Measurements from ENCODE around the gene TPRKB. TPM values are rescaled to one million over a fixed set of nuclear protein-coding genes. Genes with fewer than 3 reads are reported as not detected.
"Not testable (repeated sequence)": the region's sequence is repeated elsewhere in the genome, so short reads cannot be mapped to it uniquely, and the experiment has no call there.

The TPRKB gene
- total and polyA plus RNA-seq, 2 donors (not counting 1 experiment from before 2014, with no cell fraction given): 24.3 to 31.2 TPM

DNA sequence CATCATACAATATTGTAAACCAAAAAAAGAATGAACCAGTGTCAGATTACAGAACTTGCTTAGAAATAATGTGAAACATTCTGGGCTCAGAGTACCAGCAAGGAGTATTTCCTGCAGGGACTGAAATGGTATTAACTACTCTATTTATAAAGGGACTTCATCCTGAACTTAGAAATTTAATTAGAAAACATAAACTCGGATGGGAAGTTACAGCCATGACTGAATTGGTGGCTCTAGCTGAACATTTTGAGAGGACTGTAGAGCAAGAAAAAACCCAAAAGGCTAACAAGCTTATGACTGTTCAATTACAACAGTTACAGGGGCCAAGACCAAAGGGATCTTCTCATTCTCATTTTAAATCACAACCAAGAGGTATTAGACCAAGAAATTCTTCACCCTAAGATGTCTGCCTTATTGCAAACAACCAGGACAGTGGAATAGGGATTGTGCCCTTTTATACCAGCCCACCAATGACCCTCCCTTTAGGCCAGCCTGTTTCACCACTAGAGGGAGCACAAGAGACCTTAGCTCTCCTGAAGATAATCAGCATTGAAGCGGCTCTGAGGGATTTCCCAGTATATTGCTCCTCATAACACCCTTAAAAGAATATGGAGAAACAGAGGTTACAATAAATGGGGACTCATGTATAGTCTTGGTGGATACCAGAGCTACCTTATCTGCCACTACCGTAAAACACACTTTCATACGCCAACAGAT, 46.6 kb downstream of the TPRKB start:
- H3K4me3 Mint-ChIP-seq; H3K27ac ChIP-seq (ENCODE audit: low read length in 2 of 2); H3K4me1 ChIP-seq (ENCODE audit: control insufficient read depth in 2 of 2, insufficient read depth in 2 of 2, low read length in 2 of 2); H4K20me1 ChIP-seq (ENCODE audit: control insufficient read depth, insufficient read depth, low read length, poor library complexity, severe bottlenecking); H3K4me1 Mint-ChIP-seq; H3K27me3 ChIP-seq (replicated peaks in 1 of 4; ENCODE audit: control extremely low read depth in 1 of 4, control insufficient read depth in 3 of 4, insufficient read depth in 4 of 4, low read length in 3 of 4); POLR2A ChIA-PET; H3K27ac Mint-ChIP-seq; H3K9ac ChIP-seq (ENCODE audit: low read length); H3K9me3 Mint-ChIP-seq (ENCODE audit: insufficient read depth); H3K4me3 ChIP-seq (ENCODE audit: control extremely low read depth in 1 of 5, extremely low read depth in 1 of 5, insufficient read depth in 1 of 5, low read depth in 2 of 5, low read length in 4 of 5); H3K9me3 ChIP-seq (ENCODE audit: control extremely low read depth in 1 of 3, control insufficient read depth in 2 of 3, insufficient read depth in 1 of 3, low read length in 2 of 3); H3K79me2 ChIP-seq (ENCODE audit: control insufficient read depth, insufficient read depth, low read length); H3K36me3 ChIP-seq (replicated peaks in 1 of 2; ENCODE audit: control extremely low read depth in 1 of 2, control insufficient read depth in 1 of 2, extremely low read depth in 1 of 2, insufficient read depth in 2 of 2, low read length in 1 of 2); H2AFZ ChIP-seq (ENCODE audit: insufficient read depth, low read depth, low read length, poor library complexity, severe bottlenecking); intact Hi-C loops (cut with micrococcal nuclease); H3K27me3 Mint-ChIP-seq; H3K4me2 ChIP-seq (replicated peaks; ENCODE audit: low read depth, low read length, poor library complexity, severe bottlenecking): not testable (repeated sequence)
- TF ChIP-seq, protein P1, sequence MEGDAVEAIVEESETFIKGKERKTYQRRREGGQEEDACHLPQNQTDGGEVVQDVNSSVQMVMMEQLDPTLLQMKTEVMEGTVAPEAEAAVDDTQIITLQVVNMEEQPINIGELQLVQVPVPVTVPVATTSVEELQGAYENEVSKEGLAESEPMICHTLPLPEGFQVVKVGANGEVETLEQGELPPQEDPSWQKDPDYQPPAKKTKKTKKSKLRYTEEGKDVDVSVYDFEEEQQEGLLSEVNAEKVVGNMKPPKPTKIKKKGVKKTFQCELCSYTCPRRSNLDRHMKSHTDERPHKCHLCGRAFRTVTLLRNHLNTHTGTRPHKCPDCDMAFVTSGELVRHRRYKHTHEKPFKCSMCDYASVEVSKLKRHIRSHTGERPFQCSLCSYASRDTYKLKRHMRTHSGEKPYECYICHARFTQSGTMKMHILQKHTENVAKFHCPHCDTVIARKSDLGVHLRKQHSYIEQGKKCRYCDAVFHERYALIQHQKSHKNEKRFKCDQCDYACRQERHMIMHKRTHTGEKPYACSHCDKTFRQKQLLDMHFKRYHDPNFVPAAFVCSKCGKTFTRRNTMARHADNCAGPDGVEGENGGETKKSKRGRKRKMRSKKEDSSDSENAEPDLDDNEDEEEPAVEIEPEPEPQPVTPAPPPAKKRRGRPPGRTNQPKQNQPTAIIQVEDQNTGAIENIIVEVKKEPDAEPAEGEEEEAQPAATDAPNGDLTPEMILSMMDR (IDR thresholded peaks at IDR 0.05): peak; percentile 58
- DNase-seq: peak; percentile 21
- no CpG with 5 or more reads among the region's 4 CpGs for WGBS (ENCODE audit: insufficient coverage)
- peak; percentile 51 for ATAC-seq (ENCODE audit: low read depth)
- CTCF ChIA-PET: interaction anchor here (1.6 kb wide), 1 partner anchor 10 kb away, joined by 3 read pairs; no protein-coding TSS in a partner anchor

DNA sequence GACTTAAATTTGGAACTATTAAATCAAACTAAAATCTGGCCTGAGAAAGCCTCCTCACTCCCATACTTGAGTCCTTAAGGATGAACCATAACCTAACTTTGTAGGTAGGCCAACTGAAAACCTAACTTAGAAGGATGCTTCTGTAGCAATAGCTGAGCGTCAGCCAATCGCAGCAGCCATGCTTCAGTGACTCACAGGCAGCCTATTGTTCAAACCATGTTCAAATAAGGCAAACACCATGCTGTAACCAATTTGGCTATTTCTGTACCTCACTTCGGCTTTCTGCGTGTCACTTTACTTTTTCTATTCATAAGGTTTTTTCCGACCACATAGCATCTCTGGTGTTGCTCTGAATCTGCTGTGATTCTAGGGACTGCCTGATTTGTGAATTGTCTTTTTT, 48.7 kb downstream of the TPRKB start:
- H3K27me3 ChIP-seq (replicated peaks in 1 of 4; ENCODE audit: control extremely low read depth in 1 of 4, control insufficient read depth in 3 of 4, insufficient read depth in 4 of 4, low read length in 3 of 4); H3K4me2 ChIP-seq (replicated peaks; ENCODE audit: low read depth, low read length, poor library complexity, severe bottlenecking); H4K20me1 ChIP-seq (ENCODE audit: control insufficient read depth, insufficient read depth, low read length, poor library complexity, severe bottlenecking); H3K9me3 Mint-ChIP-seq (ENCODE audit: insufficient read depth); POLR2A ChIA-PET; H3K27ac Mint-ChIP-seq; DNase-seq; H2AFZ ChIP-seq (ENCODE audit: insufficient read depth, low read depth, low read length, poor library complexity, severe bottlenecking); H3K4me3 Mint-ChIP-seq; CTCF ChIA-PET; H3K9me3 ChIP-seq (ENCODE audit: control extremely low read depth in 1 of 3, control insufficient read depth in 2 of 3, insufficient read depth in 1 of 3, low read length in 2 of 3); intact Hi-C loops (cut with micrococcal nuclease); H3K9ac ChIP-seq (ENCODE audit: low read length); H3K79me2 ChIP-seq (ENCODE audit: control insufficient read depth, insufficient read depth, low read length); ATAC-seq (ENCODE audit: low read depth); H3K4me3 ChIP-seq (ENCODE audit: control extremely low read depth in 1 of 5, extremely low read depth in 1 of 5, insufficient read depth in 1 of 5, low read depth in 2 of 5, low read length in 4 of 5); H3K27ac ChIP-seq (ENCODE audit: low read length in 2 of 2); H3K36me3 ChIP-seq (replicated peaks in 1 of 2; ENCODE audit: control extremely low read depth in 1 of 2, control insufficient read depth in 1 of 2, extremely low read depth in 1 of 2, insufficient read depth in 2 of 2, low read length in 1 of 2); H3K4me1 ChIP-seq (ENCODE audit: control insufficient read depth in 2 of 2, insufficient read depth in 2 of 2, low read length in 2 of 2); H3K4me1 Mint-ChIP-seq: not testable (repeated sequence)
- WGBS (ENCODE audit: insufficient coverage): 76% methylated on average over 2 of the region's 5 CpGs
- peaks cover 10% of the 10 kb centered on the region for H3K27me3 Mint-ChIP-seq
